HCT116 (cell line): ENCODE measurements around the gene LAMB4.

Source experiments
- CEBPB ChIP-seq: IDR thresholded peaks from 2 replicates; pipeline ENCODE4 v1.6.1; 2012; ENCODE audit warnings: low read depth
- EZH2 ChIP-seq: fragments of 200-600 bp; sonication (generic); IDR thresholded peaks from 2 replicates; pipeline ENCODE4 v1.6.1; 2017; ENCODE audit warnings: antibody characterized with exemption, mixed run types
- EZH2phosphoT487 ChIP-seq: fragments of 200-600 bp; IDR thresholded peaks from 2 replicates; pipeline ENCODE4 v1.6.1; 2018; ENCODE audit warnings: antibody characterized with exemption, borderline replicate concordance
- POLR2A ChIP-seq: IDR thresholded peaks from 2 replicates; pipeline ENCODE4 v1.7.0; 2011; ENCODE audit warnings: borderline replicate concordance; ENCODE audit not compliant: insufficient read depth, insufficient read length; ENCODE audit errors: extremely low read depth
- POLR2AphosphoS5 ChIP-seq: IDR thresholded peaks from 2 replicates; pipeline ENCODE4 v1.6.1; 2011; ENCODE audit warnings: mild to moderate bottlenecking, low read depth, low read length, moderate library complexity
- REST ChIP-seq: IDR thresholded peaks from 2 replicates; pipeline ENCODE4 v1.6.1; 2012; ENCODE audit warnings: low read depth
- SIN3A ChIP-seq: IDR thresholded peaks from 2 replicates; pipeline ENCODE4 v1.6.1; 2012; ENCODE audit warnings: low read depth
- ZBTB33 ChIP-seq: IDR thresholded peaks from 2 replicates; pipeline ENCODE4 v1.6.1; 2011; ENCODE audit warnings: mild to moderate bottlenecking, low read length, moderate library complexity; ENCODE audit not compliant: insufficient replicate concordance; ENCODE audit errors: extremely low read depth

GRCh38 chr7:108088729-108089128, 41.4 kb downstream of the LAMB4 start:
- TF ChIP-seq SIN3A = no peak
- no peak for TF ChIP-seq EZH2
- TF ChIP-seq CEBPB = no peak
- no peak for TF ChIP-seq ZBTB33
- no peak for TF ChIP-seq POLR2A
- TF ChIP-seq REST = no peak
- TF ChIP-seq EZH2phosphoT487 = no peak
- no peak for TF ChIP-seq POLR2AphosphoS5
